Esophagus muscularis mucosa (tissue), 4 donors: ENCODE results near the gene HOOK2. TPM values are rescaled to one million over a fixed set of nuclear protein-coding genes. Genes with fewer than 3 reads are reported as not detected.
A peak's percentile ranks its signal among the peaks of the same experiment; 100 is the strongest.

ENCODE experiments used
- DNase-seq: peaks from one replicate; pipeline ENCODE4 v3.0.0-alpha.2; 2017; ENCODE audit errors: extremely low spot score
- H3K27ac ChIP-seq, 4 donors: fragments of 200-600 bp; sonication (generic); replicated peaks in 1 of 4; 1 replicate in 3 of 4; 2 replicates in 1 of 4; pipeline ENCODE4 v1.5.1; 2016 to 2019; ENCODE audit warnings: mild to moderate bottlenecking in 1 of 4
- H3K27me3 ChIP-seq, 4 donors: fragments of 200-600 bp; sonication (generic); one replicate each; pipeline versions ENCODE4 v1.5.1 to v1.6.0; 2016 to 2019
- H3K36me3 ChIP-seq, 4 donors: fragments of 200-600 bp; sonication (generic); one replicate each; pipeline ENCODE4 v1.5.1; 2016 to 2019
- H3K4me1 ChIP-seq, 4 donors: fragments of 200-600 bp; sonication (generic); one replicate each; pipeline ENCODE4 v1.5.1; 2016 to 2019
- H3K4me3 ChIP-seq, 4 donors: fragments of 200-600 bp; sonication (generic); 1 replicate in 2 of 4; 2 replicates in 2 of 4; pipeline ENCODE4 v1.5.1; 2016 to 2019; ENCODE audit warnings: mild to moderate bottlenecking in 4 of 4, moderate library complexity in 1 of 4
- H3K9me3 ChIP-seq, 4 donors: fragments of 200-600 bp; sonication (generic); 1 replicate in 3 of 4; 2 replicates in 1 of 4; pipeline ENCODE4 v1.5.1; 2016 to 2019
- CTCF ChIP-seq, 3 experiments: fragments of 200-600 bp in 2 of 3; fragments of 450-650 bp in 1 of 3; sonication (generic) in 2 of 3; IDR thresholded peaks; one replicate each; pipeline ENCODE4 v1.5.1; 2017 to 2019; ENCODE audit warnings: antibody characterized with exemption in 3 of 3, mild to moderate bottlenecking in 2 of 3, moderate library complexity in 1 of 3
- EP300 ChIP-seq: sonication (generic); formaldehyde crosslinking; IDR thresholded peaks from one replicate; pipeline ENCODE4 v1.6.1; 2017; ENCODE audit warnings: antibody characterized with exemption
- POLR2A ChIP-seq: fragments of 450-650 bp; IDR thresholded peaks from one replicate; pipeline ENCODE4 v1.6.1; 2017; ENCODE audit warnings: antibody characterized with exemption, moderate library complexity, mild to moderate bottlenecking, low read depth
- POLR2AphosphoS5 ChIP-seq, 2 donors: sonication (generic); formaldehyde crosslinking; IDR thresholded peaks; one replicate each; pipeline ENCODE4 v1.6.1; 2017; ENCODE audit warnings: antibody characterized with exemption in 2 of 2
- WGBS: methylation state at CpG from one replicate; pipeline ENCODE4 v1.1.5; 2018; 5-methylcytosine and 5-hydroxymethylcytosine counted together
- intact Hi-C: fragments of 100-400 bp; cut with DNase I; formaldehyde crosslinking; loops from one replicate; pipeline ENCODE4 v1.15.1; 2023
- total RNA-seq, 4 donors: library from RNA; depleted of rRNA; stranded (reverse); fragments of >200 nt; gene quantifications; one replicate each; pipeline versions ENCODE4 v1.1.0 to v1.2.1, GENCODE V29; 2016

HOOK2 gene
- total RNA-seq, 4 donors from 2014 or later: 7.1 to 17.0 (median 12.6) TPM

DNA sequence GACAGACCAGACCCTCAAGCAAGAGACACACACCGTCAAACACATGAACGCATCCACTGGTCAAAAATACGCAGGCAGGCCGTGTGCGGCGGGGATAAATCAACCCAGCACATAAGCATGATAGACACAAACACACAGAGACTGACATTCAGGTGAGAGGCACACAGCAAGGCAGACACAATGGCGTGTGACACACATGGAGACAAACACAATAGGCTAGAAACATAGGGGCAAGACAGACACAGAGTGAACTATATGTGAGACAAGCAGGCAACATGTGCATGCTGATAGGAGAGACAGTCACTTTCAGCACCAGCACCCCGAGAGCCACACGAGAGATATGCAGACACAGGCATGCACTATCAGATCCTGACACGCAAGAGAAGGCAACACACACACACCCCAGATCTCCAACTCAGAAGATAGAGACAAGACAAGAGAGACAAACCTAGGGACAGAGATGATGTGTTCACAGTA is 9.1 kb upstream of the HOOK2 start:
- no peaks in the 10 kb centered on the region for H3K9me3 ChIP-seq
- 66% methylated on average over 10 of the region's 10 CpGs for WGBS

GRCh38 chr19:12783849-12784393 is 8.6 kb upstream of the HOOK2 start:
- H3K36me3 ChIP-seq: no peaks in the 10 kb centered on the region
- TF ChIP-seq POLR2AphosphoS5 (IDR thresholded peaks at IDR 0.05) (peak in 1 of 2 donors; percentile 14), POLR2A (no peak)
- H3K4me3 ChIP-seq: peak overlapping the region; percentile 3 to 64 (median 63)
- peaks cover 63 to 89% (median 79%) of the 10 kb centered on the region in 4 donors for H3K4me1 ChIP-seq
- intact Hi-C loops: no loop called here
- H3K27ac ChIP-seq: peak overlapping the region; percentile 97 to 99 (median 99)
- H3K9me3 ChIP-seq: no peaks in the 10 kb centered on the region
- H3K27me3 ChIP-seq: no peaks in the 10 kb centered on the region
- no peak for DNase-seq
- 28% methylated on average over 7 of the region's 19 CpGs for WGBS

More for the DNA sequence above, 9.1 kb upstream of the HOOK2 start:
- Histone ChIP-seq H3K4me1 (peaks cover 63 to 89% (median 79%) of the 10 kb centered on the region in 4 donors), H3K4me3 (no peak overlapping the region), H3K27me3 (no peaks in the 10 kb centered on the region), H3K27ac (peak overlapping the region; percentile 97 to 99 (median 99)), H3K36me3 (no peaks in the 10 kb centered on the region)
- no peak for TF ChIP-seq CTCF (IDR thresholded peaks at IDR 0.05)
- no peak for TF ChIP-seq POLR2AphosphoS5 (IDR thresholded peaks at IDR 0.05)
- no peak for TF ChIP-seq POLR2A
- no peak for TF ChIP-seq EP300
- no peak for DNase-seq
- intact Hi-C loops: no loop called here

DNA sequence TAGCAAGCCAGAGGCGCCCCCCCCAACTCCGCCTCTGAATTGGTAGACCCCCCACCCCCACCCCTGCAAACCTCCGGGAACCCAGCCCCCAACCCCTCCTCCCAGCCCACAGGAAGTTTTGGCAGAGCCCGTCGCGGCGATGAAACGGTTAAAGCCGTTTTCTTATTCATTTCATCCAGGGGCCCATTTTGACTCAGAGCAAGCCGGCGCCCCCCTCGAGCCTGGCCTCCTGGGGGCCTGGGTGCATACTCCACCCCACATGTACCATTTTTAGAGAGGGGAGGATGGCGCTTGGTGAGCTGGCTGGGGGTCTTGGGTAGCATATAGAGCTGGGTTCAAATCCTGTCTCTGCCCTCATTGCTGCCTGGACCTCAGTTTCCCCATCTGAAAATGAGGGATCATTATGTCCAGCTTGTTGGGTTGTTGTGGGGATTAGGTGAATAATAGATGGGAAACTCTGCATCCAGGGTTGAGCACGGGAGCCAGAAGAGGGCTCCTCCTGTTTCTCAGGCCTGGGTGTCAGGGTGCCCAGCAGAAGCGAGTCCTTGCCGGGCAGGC is 8.0 kb upstream of the HOOK2 start:
- H3K36me3 ChIP-seq: no peaks in the 10 kb centered on the region
- DNase-seq: no peak
- H3K4me1 ChIP-seq: peaks cover 63 to 89% (median 79%) of the 10 kb centered on the region in 4 donors
- TF ChIP-seq EP300 (no peak), POLR2AphosphoS5 (IDR thresholded peaks at IDR 0.05) (peak in 1 of 2 donors; percentile 7), POLR2A (no peak), CTCF (IDR thresholded peaks at IDR 0.05) (no peak)
- intact Hi-C loops: no loop called here
- peak overlapping the region; percentile 97 to 99 (median 99) for H3K27ac ChIP-seq
- no peaks in the 10 kb centered on the region for H3K27me3 ChIP-seq
- H3K9me3 ChIP-seq: no peaks in the 10 kb centered on the region
- WGBS: 27% methylated on average over 2 of the region's 16 CpGs
- H3K4me3 ChIP-seq: peak overlapping the region; percentile 55 to 64 (median 63)

GRCh38 chr19:12782424-12783290 is 7.3 kb upstream of the HOOK2 start:
- Histone ChIP-seq H3K27ac (peak overlapping the region; percentile 97 to 99 (median 99)), H3K27me3 (no peaks in the 10 kb centered on the region), H3K4me3 (peak overlapping the region; percentile 55 to 64 (median 63)), H3K36me3 (no peaks in the 10 kb centered on the region), H3K9me3 (no peaks in the 10 kb centered on the region), H3K4me1 (peaks cover 57 to 89% (median 76%) of the 10 kb centered on the region in 4 donors)
- under 1% methylated on average over 22 of the region's 88 CpGs for WGBS
- no peak for DNase-seq
- intact Hi-C loops: no loop called here
- TF ChIP-seq EP300: peak; percentile 99
- peak; percentile 94 to 95 for TF ChIP-seq POLR2AphosphoS5 (IDR thresholded peaks at IDR 0.05)
- no peak for TF ChIP-seq POLR2A
- TF ChIP-seq CTCF (IDR thresholded peaks at IDR 0.05): no peak

DNA sequence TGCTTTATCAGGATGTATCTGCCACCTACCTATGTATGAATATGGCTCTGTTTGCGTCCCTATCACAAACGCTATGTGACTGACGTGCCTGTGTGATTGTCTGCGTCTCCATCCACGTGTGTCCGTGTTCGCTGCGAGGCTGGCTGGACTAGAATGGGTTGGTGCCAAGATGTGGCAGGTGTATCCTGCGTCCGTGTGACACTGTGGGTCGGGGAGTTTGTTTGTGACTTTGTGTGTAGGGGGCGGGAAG is 6.7 kb upstream of the HOOK2 start:
- 0% methylated on average over 2 of the region's 12 CpGs for WGBS
- intact Hi-C loops: no loop called here
- no peaks in the 10 kb centered on the region for H3K36me3 ChIP-seq
- H3K4me3 ChIP-seq: peak overlapping the region; percentile 55 to 64 (median 63)
- no peaks in the 10 kb centered on the region for H3K9me3 ChIP-seq
- TF ChIP-seq EP300: no peak
- TF ChIP-seq POLR2A: no peak
- TF ChIP-seq CTCF (IDR thresholded peaks at IDR 0.05): no peak
- TF ChIP-seq POLR2AphosphoS5 (IDR thresholded peaks at IDR 0.05): no peak
- DNase-seq: no peak
- H3K27ac ChIP-seq: peak overlapping the region; percentile 97 to 99 (median 99)
- H3K4me1 ChIP-seq: peaks cover 58 to 89% (median 76%) of the 10 kb centered on the region in 4 donors
- no peaks in the 10 kb centered on the region for H3K27me3 ChIP-seq
